B cell (primary cell): ENCODE measurements around the gene IL6ST. TPM values are rescaled to one million over a fixed set of nuclear protein-coding genes. Genes with fewer than 3 reads are reported as not detected.

ENCODE experiments used
- ATAC-seq: fragments of 200-7000 bp; cut with Tn5 transposase; one replicate; pipeline ENCODE4 v1.10.0; 2021; ENCODE audit warnings: low read depth, mild to moderate bottlenecking, moderate number of reproducible peaks, moderate library complexity
- CTCF ChIA-PET: fragments of 350-600 bp; sonication (Branson Sonifier 250); formaldehyde crosslinking; loops from one replicate; lab custom pipeline; 2021; ENCODE audit warnings: antibody characterized with exemption, inconsistent platforms; lab: Charles Lee
- POLR2A ChIA-PET: fragments of 350-600 bp; sonication (Branson Sonifier 250); formaldehyde crosslinking; loops from one replicate; lab custom pipeline; 2021; ENCODE audit warnings: antibody characterized with exemption; lab: Charles Lee
- DNase-seq: peaks from one replicate; pipeline ENCODE4 v3.0.0; 2013
- H2AFZ ChIP-seq: 2 replicates; pipeline ENCODE4 v1.6.1; 2012; ENCODE audit warnings: mild to moderate bottlenecking, low read depth, low read length; ENCODE audit not compliant: insufficient read depth, poor library complexity, severe bottlenecking
- H3K27ac ChIP-seq, 2 donors: 1 replicate in 1 of 2; 2 replicates in 1 of 2; pipeline ENCODE4 v1.5.1; 2012 to 2013; ENCODE audit warnings: low read length in 2 of 2, mild to moderate bottlenecking in 2 of 2, moderate library complexity in 1 of 2
- H3K27me3 ChIP-seq, 4 experiments: fragments of 200-600 bp in 1 of 4; sonication (generic) in 1 of 4; replicated peaks in 1 of 4; 1 replicate in 2 of 4; 2 replicates in 2 of 4; pipeline versions ENCODE4 v1.6.1 to v1.7.0; 2013 to 2016; ENCODE audit warnings: low read length in 3 of 4, mild to moderate bottlenecking in 2 of 4, mixed read lengths in 1 of 4, moderate library complexity in 1 of 4; ENCODE audit not compliant: insufficient read depth in 4 of 4, control insufficient read depth in 3 of 4; ENCODE audit errors: control extremely low read depth in 1 of 4
- H3K36me3 ChIP-seq, 2 experiments: replicated peaks in 1 of 2; 1 replicate in 1 of 2; 2 replicates in 1 of 2; pipeline versions ENCODE4 v1.6.1 to v1.7.1; 2013; ENCODE audit warnings: low read length in 1 of 2; ENCODE audit not compliant: insufficient read depth in 2 of 2, control insufficient read depth in 1 of 2; ENCODE audit errors: control extremely low read depth in 1 of 2, extremely low read depth in 1 of 2
- H3K4me1 ChIP-seq, 2 donors: fragments of 200-600 bp in 1 of 2; sonication (generic) in 1 of 2; 1 replicate in 1 of 2; 2 replicates in 1 of 2; pipeline versions ENCODE4 v1.5.1 to v1.6.1; 2013 to 2017; ENCODE audit warnings: low read length in 2 of 2; ENCODE audit not compliant: control insufficient read depth in 2 of 2, insufficient read depth in 2 of 2
- H3K4me2 ChIP-seq: replicated peaks from 2 replicates; pipeline ENCODE3; 2012; ENCODE audit warnings: mild to moderate bottlenecking, low read depth, low read length; ENCODE audit not compliant: poor library complexity, severe bottlenecking
- H3K4me3 ChIP-seq, 5 experiments: fragments of 200-600 bp in 1 of 5; sonication (generic) in 1 of 5; 1 replicate in 3 of 5; 2 replicates in 2 of 5; pipeline versions ENCODE4 v1.5.1 to v1.7.0; 2011 to 2016; ENCODE audit warnings: low read length in 4 of 5, mild to moderate bottlenecking in 4 of 5, low read depth in 2 of 5, control low read depth in 1 of 5, moderate library complexity in 1 of 5; ENCODE audit not compliant: insufficient read depth in 1 of 5; ENCODE audit errors: control extremely low read depth in 1 of 5, extremely low read depth in 1 of 5
- H3K79me2 ChIP-seq: fragments of 200-600 bp; sonication (generic); one replicate; pipeline ENCODE4 v1.6.0; 2016; ENCODE audit warnings: low read length; ENCODE audit not compliant: control insufficient read depth, insufficient read depth
- H3K9ac ChIP-seq: fragments of 200-600 bp; sonication (generic); 2 replicates; pipeline ENCODE4 v1.6.1; 2017; ENCODE audit warnings: mild to moderate bottlenecking, low read length, moderate library complexity
- H3K9me3 ChIP-seq, 3 donors: one replicate each; pipeline versions ENCODE4 v1.6.1 to v1.7.1; 2013; ENCODE audit warnings: low read length in 2 of 3; ENCODE audit not compliant: control insufficient read depth in 2 of 3, insufficient read depth in 1 of 3; ENCODE audit errors: control extremely low read depth in 1 of 3
- H4K20me1 ChIP-seq: 2 replicates; pipeline ENCODE4 v1.6.0; 2012; ENCODE audit warnings: mild to moderate bottlenecking, low read length; ENCODE audit not compliant: insufficient read depth, control insufficient read depth, poor library complexity, severe bottlenecking
- H3K27ac Mint-ChIP-seq: one replicate; pipeline ENCODE4 v1.8.0; 2021; ENCODE audit warnings: mixed read lengths
- H3K27me3 Mint-ChIP-seq: one replicate; pipeline ENCODE4 v1.8.0; 2021; ENCODE audit warnings: mixed read lengths
- H3K4me1 Mint-ChIP-seq: one replicate; pipeline ENCODE4 v1.8.0; 2021; ENCODE audit warnings: mixed read lengths
- H3K4me3 Mint-ChIP-seq: one replicate; pipeline ENCODE4 v1.8.0; 2021; ENCODE audit warnings: mixed read lengths
- H3K9me3 Mint-ChIP-seq: one replicate; pipeline ENCODE4 v1.8.0; 2022; ENCODE audit warnings: mixed read lengths; ENCODE audit not compliant: insufficient read depth
- EZH2 ChIP-seq: IDR thresholded peaks from 2 replicates; pipeline ENCODE4 v1.6.1; 2012; ENCODE audit warnings: borderline replicate concordance, low read depth, mild to moderate bottlenecking, moderate library complexity, low read length; ENCODE audit not compliant: insufficient read depth, poor library complexity, severe bottlenecking
- WGBS: methylation state at CpG from one replicate; pipeline ENCODE4 v1.1.5; 2013; ENCODE audit warnings: missing lambda C conversion rate; ENCODE audit not compliant: insufficient coverage; 5-methylcytosine and 5-hydroxymethylcytosine counted together
- intact Hi-C: fragments of 100-400 bp; cut with micrococcal nuclease; formaldehyde crosslinking; loops from one replicate; pipeline ENCODE4 v1.10.0; 2022
- polyA plus RNA-seq: library from polyadenylated mRNA; depleted of rRNA; stranded (reverse); fragments of >200 nt; gene quantifications from 2 replicates; pipeline ENCODE4 v1.2.3, GENCODE V29; 2012
- total RNA-seq, 2 donors: library from RNA; stranded (reverse); fragments of 120-200 nt in 1 of 2; gene quantifications; 1 replicate in 1 of 2; 2 replicates in 1 of 2; pipeline versions ENCODE4 v1.2.3 to v1.2.4, GENCODE V29; 2013 to 2022
- TF ChIP-seq, protein P1 (sequence below): fragments of 200-600 bp; IDR thresholded peaks from one replicate; pipeline ENCODE4 v1.8.0; 2022; ENCODE audit warnings: antibody characterized with exemption, mild to moderate bottlenecking

The IL6ST gene
- total and polyA plus RNA-seq, 2 donors (not counting 1 experiment from before 2014, with no cell fraction given), result 4.3 to 28.0 TPM

- H3K79me2 ChIP-seq, result no peaks in the 10 kb centered on the region
- H2AFZ ChIP-seq, result no peak overlapping the region
- ATAC-seq, result no peak
- H3K4me2 ChIP-seq, result no peak overlapping the region
- no peak overlapping the region for H3K9ac ChIP-seq
- intact Hi-C loops, result no loop called here
- Mint-ChIP-seq H3K27ac (no peak overlapping the region), H3K9me3 (no peaks in the 10 kb centered on the region), H3K4me1 (peaks cover 3% of the 10 kb centered on the region), H3K4me3 (no peak overlapping the region), H3K27me3 (peaks cover 5% of the 10 kb centered on the region)
- H3K4me3 ChIP-seq, result no peak overlapping the region
- POLR2A ChIA-PET, result no interaction called here
- WGBS, result 76% methylated on average over 2 of the region's 2 CpGs
- no peaks in the 10 kb centered on the region for H3K4me1 ChIP-seq
- no peaks in the 10 kb centered on the region for H3K36me3 ChIP-seq
- CTCF ChIA-PET, result no interaction called here
- no peak overlapping the region for H3K27ac ChIP-seq
- TF ChIP-seq, protein P1, sequence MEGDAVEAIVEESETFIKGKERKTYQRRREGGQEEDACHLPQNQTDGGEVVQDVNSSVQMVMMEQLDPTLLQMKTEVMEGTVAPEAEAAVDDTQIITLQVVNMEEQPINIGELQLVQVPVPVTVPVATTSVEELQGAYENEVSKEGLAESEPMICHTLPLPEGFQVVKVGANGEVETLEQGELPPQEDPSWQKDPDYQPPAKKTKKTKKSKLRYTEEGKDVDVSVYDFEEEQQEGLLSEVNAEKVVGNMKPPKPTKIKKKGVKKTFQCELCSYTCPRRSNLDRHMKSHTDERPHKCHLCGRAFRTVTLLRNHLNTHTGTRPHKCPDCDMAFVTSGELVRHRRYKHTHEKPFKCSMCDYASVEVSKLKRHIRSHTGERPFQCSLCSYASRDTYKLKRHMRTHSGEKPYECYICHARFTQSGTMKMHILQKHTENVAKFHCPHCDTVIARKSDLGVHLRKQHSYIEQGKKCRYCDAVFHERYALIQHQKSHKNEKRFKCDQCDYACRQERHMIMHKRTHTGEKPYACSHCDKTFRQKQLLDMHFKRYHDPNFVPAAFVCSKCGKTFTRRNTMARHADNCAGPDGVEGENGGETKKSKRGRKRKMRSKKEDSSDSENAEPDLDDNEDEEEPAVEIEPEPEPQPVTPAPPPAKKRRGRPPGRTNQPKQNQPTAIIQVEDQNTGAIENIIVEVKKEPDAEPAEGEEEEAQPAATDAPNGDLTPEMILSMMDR, result no peak
- no peak for TF ChIP-seq EZH2
- peaks cover 0 to 3% (median 0%) of the 10 kb centered on the region in 3 donors for H3K9me3 ChIP-seq
- H4K20me1 ChIP-seq, result no peaks in the 10 kb centered on the region
- DNase-seq, result no peak
- H3K27me3 ChIP-seq, result no peaks in the 10 kb centered on the region
These were observed 30.0 kb upstream of the IL6ST start for GRCh38 chr5:56024810-56025150.

- ChIA-PET CTCF (no interaction called here), POLR2A (no interaction called here)
- TF ChIP-seq, protein P1, result no peak
- no peak for TF ChIP-seq EZH2
- no peak overlapping the region for H3K4me3 ChIP-seq
- H3K9me3 ChIP-seq, result peaks cover 0 to 3% (median 0%) of the 10 kb centered on the region in 3 donors
- ATAC-seq, result no peak
- DNase-seq, result no peak
- H2AFZ ChIP-seq, result no peak overlapping the region
- intact Hi-C loops, result no loop called here
- H3K27me3 ChIP-seq, result no peaks in the 10 kb centered on the region
- no peaks in the 10 kb centered on the region for H3K4me1 ChIP-seq
- 92% methylated on average over 3 of the region's 7 CpGs for WGBS
- no peaks in the 10 kb centered on the region for H3K79me2 ChIP-seq
- H3K4me2 ChIP-seq, result no peak overlapping the region
- no peak overlapping the region for H3K27ac Mint-ChIP-seq
- H3K27ac ChIP-seq, result no peak overlapping the region
- peaks cover 6% of the 10 kb centered on the region for H3K4me1 Mint-ChIP-seq
- no peaks in the 10 kb centered on the region for H3K36me3 ChIP-seq
- H3K9ac ChIP-seq, result no peak overlapping the region
- H3K27me3 Mint-ChIP-seq, result peaks cover 5% of the 10 kb centered on the region
- H4K20me1 ChIP-seq, result no peaks in the 10 kb centered on the region
- no peak overlapping the region for H3K4me3 Mint-ChIP-seq
- H3K9me3 Mint-ChIP-seq, result no peaks in the 10 kb centered on the region
These were observed 28.5 kb upstream of the IL6ST start for GRCh38 chr5:56023296-56023695.
